Lower leg skin (tissue), 4 donors: ENCODE data around the gene SOX6. TPM values are rescaled to one million over a fixed set of nuclear protein-coding genes. Genes with fewer than 3 reads are reported as not detected.

Source experiments
- DNase-seq, 2 donors: peaks; one replicate each; pipeline ENCODE4 v3.0.0-alpha.2; 2019; ENCODE audit warnings: low spot score in 2 of 2
- H3K4me3 ChIP-seq: fragments of 200-600 bp; sonication (generic); 2 replicates; pipeline ENCODE4 v1.5.1; 2017; ENCODE audit warnings: mild to moderate bottlenecking, low read depth; ENCODE audit not compliant: poor library complexity, severe bottlenecking
- POLR2A ChIP-seq, 2 donors: fragments of 450-650 bp; IDR thresholded peaks; one replicate each; pipeline ENCODE4 v1.6.1; 2016 to 2017; ENCODE audit warnings: antibody characterized with exemption in 2 of 2, mild to moderate bottlenecking in 1 of 2, moderate library complexity in 1 of 2
- WGBS, 2 donors: methylation state at CpG; one replicate each; pipeline ENCODE4 v1.1.5; 2018; 5-methylcytosine and 5-hydroxymethylcytosine counted together
- intact Hi-C: fragments of 100-400 bp; cut with DNase I; formaldehyde crosslinking; loops from one replicate; pipeline ENCODE4 v1.15.0; 2023; ENCODE audit warnings: low total_unique reads
- total RNA-seq, 4 donors: library from RNA; depleted of rRNA; stranded (reverse); fragments of >200 nt; gene quantifications; one replicate each; pipeline ENCODE4 v1.1.0, GENCODE V29; 2016
- TF ChIP-seq, protein P1 (sequence below), 3 donors: fragments of 450-650 bp; IDR thresholded peaks; one replicate each; pipeline ENCODE4 v1.5.1; 2016; ENCODE audit warnings: antibody characterized with exemption in 3 of 3, mild to moderate bottlenecking in 3 of 3, moderate library complexity in 2 of 3

The SOX6 gene
- total RNA-seq, 4 donors from 2014 or later = 11.2 to 31.8 (median 11.6) TPM

DNA sequence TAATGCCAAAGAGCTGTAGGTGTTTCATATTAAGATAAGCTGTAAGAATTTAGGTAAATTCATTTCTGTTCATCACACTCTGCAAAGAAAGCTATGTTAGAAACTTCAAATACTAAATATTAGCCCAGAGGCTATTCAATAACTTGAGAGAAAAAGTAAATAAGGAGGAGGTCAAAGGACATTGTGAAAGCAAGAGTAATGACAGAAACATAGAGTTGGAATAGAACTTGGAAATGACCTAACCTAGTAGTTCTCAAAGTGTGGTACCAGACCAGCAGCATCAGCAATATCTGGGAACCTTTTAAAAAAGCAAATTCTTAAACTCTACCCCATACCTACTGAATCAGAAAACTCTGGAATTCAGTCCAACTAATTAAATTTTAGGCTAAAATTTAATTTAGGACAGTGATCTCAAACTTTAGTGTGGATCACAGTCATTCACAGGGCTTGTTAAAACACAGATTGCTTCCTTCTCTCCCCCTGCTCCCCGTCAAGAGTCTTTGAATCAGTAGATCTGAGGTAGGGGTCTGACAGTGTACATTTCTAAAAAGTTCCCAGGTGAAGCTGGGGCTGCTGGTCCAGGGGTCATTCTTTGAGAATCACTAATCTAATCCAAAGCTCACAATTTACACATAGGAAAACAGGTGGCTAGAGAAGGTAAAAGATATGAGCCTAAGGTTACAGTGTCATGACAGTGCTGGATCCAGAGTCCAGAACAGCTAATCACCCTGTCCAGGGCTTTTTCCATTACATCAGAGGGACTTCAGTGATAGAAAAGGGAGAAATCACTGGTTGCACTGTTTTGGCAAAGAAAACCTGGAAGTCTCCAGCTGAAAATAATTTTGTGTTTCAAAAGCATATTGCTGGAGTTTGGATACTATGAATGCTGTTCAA lies 241.1 kb downstream of the SOX6 start:
- 48 to 67% methylated on average over 1 of the region's 1 CpG for WGBS, 2 donors
- TF ChIP-seq, protein P1, sequence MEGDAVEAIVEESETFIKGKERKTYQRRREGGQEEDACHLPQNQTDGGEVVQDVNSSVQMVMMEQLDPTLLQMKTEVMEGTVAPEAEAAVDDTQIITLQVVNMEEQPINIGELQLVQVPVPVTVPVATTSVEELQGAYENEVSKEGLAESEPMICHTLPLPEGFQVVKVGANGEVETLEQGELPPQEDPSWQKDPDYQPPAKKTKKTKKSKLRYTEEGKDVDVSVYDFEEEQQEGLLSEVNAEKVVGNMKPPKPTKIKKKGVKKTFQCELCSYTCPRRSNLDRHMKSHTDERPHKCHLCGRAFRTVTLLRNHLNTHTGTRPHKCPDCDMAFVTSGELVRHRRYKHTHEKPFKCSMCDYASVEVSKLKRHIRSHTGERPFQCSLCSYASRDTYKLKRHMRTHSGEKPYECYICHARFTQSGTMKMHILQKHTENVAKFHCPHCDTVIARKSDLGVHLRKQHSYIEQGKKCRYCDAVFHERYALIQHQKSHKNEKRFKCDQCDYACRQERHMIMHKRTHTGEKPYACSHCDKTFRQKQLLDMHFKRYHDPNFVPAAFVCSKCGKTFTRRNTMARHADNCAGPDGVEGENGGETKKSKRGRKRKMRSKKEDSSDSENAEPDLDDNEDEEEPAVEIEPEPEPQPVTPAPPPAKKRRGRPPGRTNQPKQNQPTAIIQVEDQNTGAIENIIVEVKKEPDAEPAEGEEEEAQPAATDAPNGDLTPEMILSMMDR (IDR thresholded peaks at IDR 0.05) = no peak
- no peak for TF ChIP-seq POLR2A (IDR thresholded peaks at IDR 0.05)
- intact Hi-C loops = no loop called here
- H3K4me3 ChIP-seq = no peak overlapping the region
- DNase-seq = no peak

DNA sequence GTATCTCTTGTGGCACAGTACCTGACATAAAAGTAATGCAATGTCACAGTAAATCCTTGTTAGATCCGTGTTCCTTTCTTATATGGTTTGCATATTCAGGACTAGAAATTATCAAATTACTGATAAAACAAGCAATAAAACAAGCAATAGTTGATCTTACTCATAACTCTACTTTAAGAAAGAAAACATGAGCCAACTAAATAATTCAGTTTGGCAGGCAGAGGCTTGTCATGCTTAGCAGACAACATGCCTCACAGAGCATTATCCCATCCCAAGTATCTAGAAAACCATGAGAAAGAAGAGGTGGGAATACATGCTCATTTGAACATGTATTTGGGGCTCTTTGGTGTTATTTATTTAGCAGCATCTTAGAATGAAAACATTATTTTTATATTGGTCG lies 241.9 kb downstream of the SOX6 start:
- no peak for TF ChIP-seq POLR2A (IDR thresholded peaks at IDR 0.05)
- TF ChIP-seq, protein P1 (IDR thresholded peaks at IDR 0.05) = no peak
- intact Hi-C loops = no loop called here
- no peak overlapping the region for H3K4me3 ChIP-seq
- WGBS, 2 donors = 53 to 65% methylated on average over 2 of the region's 2 CpGs
- DNase-seq = no peak

DNA sequence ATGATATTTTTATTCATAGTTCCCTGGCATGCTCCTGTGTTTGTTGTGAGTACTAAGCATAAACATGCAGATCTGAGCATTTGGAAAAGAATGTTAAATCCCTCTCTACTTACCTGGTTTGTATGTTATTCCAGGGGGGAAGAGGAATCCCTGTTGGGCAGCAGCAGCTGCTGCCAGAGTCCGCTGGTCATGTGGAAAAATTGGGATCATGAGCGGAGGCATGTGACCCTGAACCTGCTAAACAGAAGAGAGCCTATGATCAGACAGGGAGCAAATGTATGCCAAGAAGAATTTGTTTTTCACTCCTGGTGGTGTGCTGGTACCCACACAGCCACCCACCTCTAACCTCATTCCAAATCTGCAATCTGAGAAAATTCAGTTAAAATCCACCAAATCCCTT lies 244.7 kb downstream of the SOX6 start:
- no peak for DNase-seq
- intact Hi-C loops = no loop called here
- H3K4me3 ChIP-seq = no peak overlapping the region
- WGBS, 2 donors = 65 to 90% methylated on average over 2 of the region's 2 CpGs
- TF ChIP-seq POLR2A (IDR thresholded peaks at IDR 0.05) = no peak
- TF ChIP-seq, protein P1 (IDR thresholded peaks at IDR 0.05) = no peak

DNA sequence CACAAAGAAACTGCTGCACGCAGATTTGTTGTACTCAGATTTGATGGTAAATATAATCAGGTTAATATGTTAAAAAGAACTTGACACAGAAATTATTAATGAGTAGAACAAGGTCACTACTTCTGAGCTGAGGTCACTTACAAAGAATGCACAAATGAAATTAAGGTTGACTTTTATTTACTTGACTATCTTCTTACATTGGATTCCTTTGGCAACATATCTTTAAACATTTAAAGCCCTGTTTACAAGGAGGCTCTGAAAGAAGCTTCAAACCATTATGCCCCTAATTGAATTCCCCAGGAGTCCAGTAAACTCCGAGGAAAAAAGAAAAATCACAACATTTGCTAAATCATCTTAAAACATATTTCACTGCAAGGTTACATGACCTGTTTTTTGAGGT lies 245.5 kb downstream of the SOX6 start:
- no peak for TF ChIP-seq POLR2A (IDR thresholded peaks at IDR 0.05)
- TF ChIP-seq, protein P1 (IDR thresholded peaks at IDR 0.05) = no peak
- 52 to 57% methylated on average over 2 of the region's 2 CpGs for WGBS, 2 donors
- DNase-seq = no peak
- no peak overlapping the region for H3K4me3 ChIP-seq
- intact Hi-C loops = no loop called here

DNA sequence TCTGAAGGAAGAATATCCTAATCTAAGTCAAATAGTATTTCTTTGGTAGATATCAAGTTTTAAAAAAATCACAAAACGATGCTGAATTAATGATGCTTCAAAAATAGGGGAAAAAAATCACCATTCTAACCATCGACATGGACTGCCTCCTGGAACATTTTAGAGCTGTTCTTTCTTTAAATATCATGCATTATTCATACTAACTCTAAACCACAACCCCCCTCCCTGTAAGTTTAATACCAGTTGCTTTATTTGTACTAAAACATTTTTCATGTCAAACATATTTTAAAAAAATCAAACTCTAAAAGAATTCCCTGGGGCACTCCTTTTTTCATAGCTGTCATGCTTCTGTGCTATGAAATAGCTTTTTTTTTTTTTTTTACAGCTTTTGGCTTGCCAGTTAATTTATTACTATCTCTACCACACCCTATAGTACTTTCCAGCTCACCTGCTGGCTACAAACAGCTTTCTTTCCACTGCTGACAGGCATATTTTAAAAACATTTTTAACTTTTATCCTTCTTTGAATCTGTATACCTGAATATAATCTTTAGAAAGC lies 256.9 kb downstream of the SOX6 start:
- TF ChIP-seq POLR2A (IDR thresholded peaks at IDR 0.05) = no peak
- TF ChIP-seq, protein P1 (IDR thresholded peaks at IDR 0.05) = no peak
- intact Hi-C loops = no loop called here
- 49 to 55% methylated on average over 2 of the region's 2 CpGs for WGBS, 2 donors
- DNase-seq = no peak
- H3K4me3 ChIP-seq = no peak overlapping the region
